Sigmoid colon (tissue), 7 donors: ENCODE results near the gene LRRC36. TPM values are rescaled to one million over a fixed set of nuclear protein-coding genes. Genes with fewer than 3 reads are reported as not detected.
A peak's percentile ranks its signal among the peaks of the same experiment; 100 is the strongest.

Source experiments
- DNase-seq: peaks from one replicate; pipeline ENCODE4 v3.0.0-alpha.2; 2019
- H3K27ac ChIP-seq, 4 donors: fragments of 200-600 bp; sonication (generic); one replicate each; pipeline ENCODE4 v1.5.1; 2016 to 2019; ENCODE audit warnings: mild to moderate bottlenecking in 1 of 4
- H3K27me3 ChIP-seq, 3 donors: fragments of 200-600 bp; sonication (generic); one replicate each; pipeline ENCODE4 v1.5.1; 2019; ENCODE audit warnings: mild to moderate bottlenecking in 1 of 3
- H3K36me3 ChIP-seq, 4 donors: fragments of 200-600 bp; sonication (generic); one replicate each; pipeline ENCODE4 v1.5.1; 2016 to 2019
- H3K4me1 ChIP-seq, 4 donors: fragments of 200-600 bp; sonication (generic); one replicate each; pipeline ENCODE4 v1.5.1; 2017 to 2019
- H3K4me3 ChIP-seq, 4 donors: fragments of 200-600 bp; sonication (generic); one replicate each; pipeline ENCODE4 v1.5.1; 2017 to 2019; ENCODE audit warnings: mild to moderate bottlenecking in 2 of 4, moderate library complexity in 1 of 4
- H3K9me3 ChIP-seq, 4 donors: fragments of 200-600 bp in 3 of 4; sonication (generic) in 3 of 4; one replicate each; pipeline versions ENCODE4 v1.5.1 to v1.6.1; 2013 to 2019
- EP300 ChIP-seq, 4 donors: sonication (generic); formaldehyde crosslinking; IDR thresholded peaks; one replicate each; pipeline ENCODE4 v1.6.1; 2017; ENCODE audit warnings: antibody characterized with exemption in 4 of 4
- POLR2A ChIP-seq, 2 donors: fragments of 450-650 bp; IDR thresholded peaks; one replicate each; pipeline ENCODE4 v1.6.1; 2016; ENCODE audit warnings: antibody characterized with exemption in 2 of 2, mild to moderate bottlenecking in 2 of 2, moderate library complexity in 2 of 2
- POLR2AphosphoS5 ChIP-seq, 4 donors: sonication (generic); formaldehyde crosslinking; IDR thresholded peaks; one replicate each; pipeline ENCODE4 v1.6.1; 2017; ENCODE audit warnings: antibody characterized with exemption in 4 of 4
- WGBS, 2 donors: extraction: QIAGEN DNeasy Blood & Tissue Kit; methylation state at CpG; one replicate each; pipeline ENCODE4 v1.1.7; 2013; 5-methylcytosine and 5-hydroxymethylcytosine counted together
- intact Hi-C: fragments of 100-400 bp; cut with DNase I; formaldehyde crosslinking; loops from one replicate; pipeline ENCODE4 v1.15.1; 2023
- polyA plus RNA-seq, 3 donors: library from polyadenylated mRNA; stranded (reverse); fragments of 200-250 nt; gene quantifications; one replicate each; pipeline ENCODE4 v1.2.3, GENCODE V29; 2013
- total RNA-seq, 4 donors: library from RNA; depleted of rRNA; stranded (reverse); fragments of >200 nt; gene quantifications; one replicate each; pipeline ENCODE4 v1.1.0, GENCODE V29; 2016
- TF ChIP-seq, protein P1 (sequence below), 4 experiments: fragments of 450-650 bp in 3 of 4; fragments of 200-600 bp in 1 of 4; IDR thresholded peaks; one replicate each; pipeline ENCODE4 v1.5.1; 2016 to 2019; ENCODE audit warnings: antibody characterized with exemption in 4 of 4, mild to moderate bottlenecking in 3 of 4, moderate library complexity in 2 of 4
- donor health status: healthy with polysubstance abuse.
- donor health status: Bipolar disorder and iron deficiency.
- donor health status: healthy.

The LRRC36 gene
- total and polyA plus RNA-seq, 7 donors: 0.55 to 0.74 TPM; not detected in 5

GRCh38 chr16:67278773-67279295 lies 47.8 kb upstream of the LRRC36 start:
- intact Hi-C loops: loop anchor here (5.0 kb wide), 1 partner anchor 118 kb away; no protein-coding TSS in a partner anchor
- TF ChIP-seq EP300 (IDR thresholded peaks at IDR 0.05): no peak
- TF ChIP-seq, protein P1, sequence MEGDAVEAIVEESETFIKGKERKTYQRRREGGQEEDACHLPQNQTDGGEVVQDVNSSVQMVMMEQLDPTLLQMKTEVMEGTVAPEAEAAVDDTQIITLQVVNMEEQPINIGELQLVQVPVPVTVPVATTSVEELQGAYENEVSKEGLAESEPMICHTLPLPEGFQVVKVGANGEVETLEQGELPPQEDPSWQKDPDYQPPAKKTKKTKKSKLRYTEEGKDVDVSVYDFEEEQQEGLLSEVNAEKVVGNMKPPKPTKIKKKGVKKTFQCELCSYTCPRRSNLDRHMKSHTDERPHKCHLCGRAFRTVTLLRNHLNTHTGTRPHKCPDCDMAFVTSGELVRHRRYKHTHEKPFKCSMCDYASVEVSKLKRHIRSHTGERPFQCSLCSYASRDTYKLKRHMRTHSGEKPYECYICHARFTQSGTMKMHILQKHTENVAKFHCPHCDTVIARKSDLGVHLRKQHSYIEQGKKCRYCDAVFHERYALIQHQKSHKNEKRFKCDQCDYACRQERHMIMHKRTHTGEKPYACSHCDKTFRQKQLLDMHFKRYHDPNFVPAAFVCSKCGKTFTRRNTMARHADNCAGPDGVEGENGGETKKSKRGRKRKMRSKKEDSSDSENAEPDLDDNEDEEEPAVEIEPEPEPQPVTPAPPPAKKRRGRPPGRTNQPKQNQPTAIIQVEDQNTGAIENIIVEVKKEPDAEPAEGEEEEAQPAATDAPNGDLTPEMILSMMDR (IDR thresholded peaks at IDR 0.05): no peak
- Histone ChIP-seq H3K36me3 (no peaks in the 10 kb centered on the region), H3K27ac (peak overlapping the region; percentile 25 to 70 (median 50)), H3K4me3 (peak overlapping the region; percentile 36 to 67 (median 50)), H3K27me3 (peaks cover 0 to 5% (median 5%) of the 10 kb centered on the region in 3 donors), H3K4me1 (peaks cover 0 to 31% (median 12%) of the 10 kb centered on the region in 4 donors), H3K9me3 (no peaks in the 10 kb centered on the region)
- no peak for DNase-seq
- 1 to 2% methylated on average over 42 of the region's 42 CpGs for WGBS, 2 donors

DNA sequence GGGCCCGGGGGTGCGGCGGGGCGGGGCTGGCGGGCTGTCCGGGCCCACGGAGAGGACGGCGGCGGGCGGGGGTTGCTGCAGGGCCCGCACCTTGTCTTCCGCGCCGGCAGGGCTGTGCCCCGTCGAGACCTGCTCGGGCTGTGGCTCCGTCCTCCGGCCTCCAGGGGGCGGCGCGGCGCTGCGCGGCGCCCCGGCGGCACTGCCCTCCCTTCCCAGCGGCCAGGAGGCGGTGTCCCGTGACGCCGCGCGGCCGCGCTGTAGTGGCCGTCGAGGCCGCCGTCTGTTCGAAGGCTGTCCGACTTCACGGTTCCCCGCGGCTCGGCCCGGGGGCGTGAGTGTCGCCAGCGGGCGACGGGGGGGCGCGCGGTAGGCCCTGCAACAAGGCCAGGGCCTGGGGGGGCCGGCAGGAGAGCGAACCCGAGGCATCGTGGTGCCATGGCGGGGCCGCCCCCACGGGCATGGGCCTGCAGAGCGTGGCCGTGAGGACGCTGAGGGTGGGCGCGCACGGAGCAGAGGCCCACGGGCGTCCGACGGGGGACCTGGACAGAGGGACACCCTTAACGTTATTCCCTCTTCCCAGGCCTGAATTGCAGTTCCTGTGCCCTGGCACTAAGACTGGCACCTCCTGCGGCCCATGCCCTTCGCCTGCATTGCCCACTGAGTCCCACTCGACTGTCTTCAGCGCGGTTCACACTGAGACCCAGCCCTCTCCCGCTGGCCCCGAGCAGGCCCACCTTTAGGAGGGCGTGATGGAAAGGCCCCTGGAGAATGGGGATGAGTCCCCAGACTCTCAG lies 47.1 kb upstream of the LRRC36 start, which contains the start of gene PLEKHG4:
TSS of gene PLEKHG4 (plus strand) at position 237 of the 794 bp plus-strand sequence. CDS start at position 750, 513 bp downstream.
- TF ChIP-seq, protein P1 (IDR thresholded peaks at IDR 0.05): peak in 2 of 4 experiments; percentile 16 to 64
- no peak for TF ChIP-seq POLR2AphosphoS5 (IDR thresholded peaks at IDR 0.05)
- TF ChIP-seq POLR2A (IDR thresholded peaks at IDR 0.05): no peak
- TF ChIP-seq EP300 (IDR thresholded peaks at IDR 0.05): no peak
- WGBS, 2 donors: 24 to 29% methylated on average over 83 of the region's 83 CpGs
- Histone ChIP-seq H3K27me3 (peaks cover 0 to 5% (median 5%) of the 10 kb centered on the region in 3 donors), H3K36me3 (no peaks in the 10 kb centered on the region), H3K4me1 (peaks cover 0 to 31% (median 12%) of the 10 kb centered on the region in 4 donors), H3K9me3 (no peaks in the 10 kb centered on the region), H3K4me3 (peak within 1 kb of the TSS; percentile 36 to 67 (median 50)), H3K27ac (peak within 1 kb of the TSS; percentile 25 to 70 (median 50))
- peak; percentile 83 for DNase-seq
- intact Hi-C loops: loop anchor here (5.0 kb wide), 1 partner anchor 118 kb away; no protein-coding TSS in a partner anchor

DNA sequence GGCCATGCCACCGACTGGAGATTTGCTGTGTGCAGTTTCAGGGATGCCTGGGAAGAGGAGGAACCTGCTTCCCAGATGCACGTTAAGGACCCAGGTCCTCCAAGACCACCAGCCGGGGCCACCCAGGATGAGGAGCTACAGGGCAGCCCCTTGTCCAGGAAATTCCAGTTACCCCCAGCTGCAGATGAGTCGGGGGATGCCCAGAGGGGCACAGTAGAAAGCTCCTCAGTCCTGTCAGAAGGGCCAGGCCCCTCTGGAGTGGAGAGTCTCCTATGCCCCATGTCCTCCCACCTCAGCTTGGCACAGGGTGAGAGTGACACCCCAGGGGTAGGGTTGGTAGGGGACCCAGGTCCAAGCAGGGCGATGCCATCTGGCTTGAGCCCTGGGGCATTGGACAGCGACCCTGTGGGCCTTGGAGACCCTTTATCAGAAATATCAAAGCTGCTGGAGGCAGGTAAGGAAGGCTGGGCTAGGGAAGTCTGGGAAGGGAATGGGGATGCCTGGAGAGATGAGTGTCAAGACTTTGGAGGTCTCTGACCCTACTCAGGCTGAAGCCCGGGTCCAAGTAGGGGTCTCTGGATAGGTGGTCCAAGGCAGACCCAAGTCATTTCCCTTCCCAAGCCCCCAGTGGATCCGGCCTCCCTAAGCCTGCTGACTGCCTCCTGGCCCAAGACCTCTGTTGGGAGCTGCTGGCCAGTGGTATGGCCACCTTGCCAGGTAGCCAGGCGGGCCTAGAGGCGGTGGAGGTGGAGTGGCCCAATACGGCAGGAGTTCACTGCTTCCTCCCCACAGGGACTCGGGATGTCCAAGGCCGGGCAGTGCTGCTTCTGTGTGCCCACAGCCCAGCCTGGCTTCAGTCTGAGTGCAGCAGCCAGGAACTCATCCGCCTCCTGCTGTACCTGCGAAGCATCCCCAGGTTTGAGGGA lies 46.3 kb upstream of the LRRC36 start:
- TF ChIP-seq EP300 (IDR thresholded peaks at IDR 0.05) (no peak), POLR2A (IDR thresholded peaks at IDR 0.05) (no peak), POLR2AphosphoS5 (IDR thresholded peaks at IDR 0.05) (no peak)
- TF ChIP-seq, protein P1 (IDR thresholded peaks at IDR 0.05): no peak
- peaks cover 0 to 5% (median 5%) of the 10 kb centered on the region in 3 donors for H3K27me3 ChIP-seq
- intact Hi-C loops: no loop called here
- DNase-seq: no peak
- no peak overlapping the region for H3K4me3 ChIP-seq
- H3K36me3 ChIP-seq: no peaks in the 10 kb centered on the region
- 93 to 95% methylated on average over 15 of the region's 15 CpGs for WGBS, 2 donors
- H3K4me1 ChIP-seq: peaks cover 0 to 31% (median 12%) of the 10 kb centered on the region in 4 donors
- H3K27ac ChIP-seq: no peak overlapping the region
- H3K9me3 ChIP-seq: no peaks in the 10 kb centered on the region

- peaks cover 0 to 31% (median 12%) of the 10 kb centered on the region in 4 donors for H3K4me1 ChIP-seq
- intact Hi-C loops: no loop called here
- 92 to 95% methylated on average over 14 of the region's 14 CpGs for WGBS, 2 donors
- no peak for DNase-seq
- H3K9me3 ChIP-seq: no peaks in the 10 kb centered on the region
- no peak overlapping the region for H3K4me3 ChIP-seq
- peaks cover 0 to 5% (median 5%) of the 10 kb centered on the region in 3 donors for H3K27me3 ChIP-seq
- TF ChIP-seq POLR2AphosphoS5 (IDR thresholded peaks at IDR 0.05) (no peak), EP300 (IDR thresholded peaks at IDR 0.05) (no peak), POLR2A (IDR thresholded peaks at IDR 0.05) (no peak)
- TF ChIP-seq, protein P1 (IDR thresholded peaks at IDR 0.05): no peak
- no peaks in the 10 kb centered on the region for H3K36me3 ChIP-seq
- no peak overlapping the region for H3K27ac ChIP-seq
These were observed 44.8 kb upstream of the LRRC36 start for GRCh38 chr16:67281536-67282446.
